HEK293 (cell line): Measurements from ENCODE around the gene PHLDB3.

Experiments used
- CTCF ChIA-PET: fragments of 350-600 bp; formaldehyde crosslinking; extraction: SDS; loops from one replicate; lab custom pipeline; 2021; ENCODE audit warnings: antibody characterized with exemption; lab: Yijun Ruan, JAX
- POLR2A ChIA-PET: fragments of 300-600 bp; formaldehyde crosslinking; extraction: SDS; loops from one replicate; lab custom pipeline; 2020; ENCODE audit warnings: antibody characterized with exemption, inconsistent platforms; lab: Yijun Ruan, JAX
- H3K27ac ChIP-seq: fragments of 200-500 bp; sonication (Bioruptor generic); 2 replicates; pipeline ENCODE4 v1.5.1; 2014; ENCODE audit warnings: low read depth, low read length, control low read depth, inconsistent platforms; ENCODE audit errors: extremely low read depth
- H3K36me3 ChIP-seq, 2 experiments: fragments of 200-500 bp in 1 of 2; sonication (Bioruptor generic) in 1 of 2; 1 replicate in 1 of 2; 2 replicates in 1 of 2; pipeline ENCODE4 v1.5.1; 2014 to 2017; ENCODE audit warnings: inconsistent platforms in 2 of 2, low read length in 2 of 2; ENCODE audit not compliant: control insufficient read depth in 2 of 2, insufficient read depth in 1 of 2
- H3K4me1 ChIP-seq: fragments of 200-500 bp; sonication (Bioruptor generic); 2 replicates; pipeline ENCODE4 v1.5.1; 2014; ENCODE audit warnings: mild to moderate bottlenecking, low read length, inconsistent platforms; ENCODE audit not compliant: control insufficient read depth, insufficient read depth
- H3K4me3 ChIP-seq: 2 replicates; pipeline ENCODE4 v1.5.1; 2011; ENCODE audit warnings: low read depth, mild to moderate bottlenecking, control low read depth, low read length, moderate library complexity
- H3K9me3 ChIP-seq: fragments of 200-500 bp; sonication (Bioruptor generic); 2 replicates; pipeline ENCODE4 v1.5.1; 2014; ENCODE audit warnings: low read depth, low read length, inconsistent platforms; ENCODE audit not compliant: control insufficient read depth, insufficient read depth
- EGR2 ChIP-seq: fragments of 450-650 bp; formaldehyde crosslinking; IDR thresholded peaks from 2 replicates; pipeline ENCODE4 v1.5.1; 2016; ENCODE audit warnings: low read depth, missing biosample characterization, missing genetic modification characterization
- HOXA7 ChIP-seq: sonication (generic); formaldehyde crosslinking; IDR thresholded peaks from 2 replicates; pipeline ENCODE4 v1.8.1; 2022; ENCODE audit warnings: missing genetic modification reagents, borderline replicate concordance
- IKZF3 ChIP-seq: fragments of 450-650 bp; IDR thresholded peaks from 2 replicates; pipeline ENCODE4 v1.5.0; 2018; ENCODE audit warnings: missing biosample characterization, mild to moderate bottlenecking, missing genetic modification characterization, moderate library complexity
- MYNN ChIP-seq: fragments of 450-650 bp; formaldehyde crosslinking; IDR thresholded peaks from 2 replicates; pipeline ENCODE4 v1.5.1; 2016; ENCODE audit warnings: missing biosample characterization, missing genetic modification characterization, borderline replicate concordance
- PRDM10 ChIP-seq: fragments of 450-650 bp; formaldehyde crosslinking; IDR thresholded peaks from 2 replicates; pipeline ENCODE4 v1.5.1; 2016; ENCODE audit warnings: missing biosample characterization, missing genetic modification characterization
- SP7 ChIP-seq: fragments of 450-650 bp; formaldehyde crosslinking; IDR thresholded peaks from 2 replicates; pipeline ENCODE4 v1.5.1; 2016; ENCODE audit warnings: missing biosample characterization, missing genetic modification characterization
- ZBTB49 ChIP-seq: fragments of 450-650 bp; formaldehyde crosslinking; IDR thresholded peaks from 2 replicates; pipeline ENCODE4 v1.5.1; 2016; ENCODE audit warnings: missing biosample characterization, missing genetic modification characterization, low read depth
- ZFP41 ChIP-seq: fragments of 450-650 bp; formaldehyde crosslinking; IDR thresholded peaks from 2 replicates; pipeline ENCODE4 v1.5.1; 2016; ENCODE audit warnings: missing biosample characterization, missing genetic modification characterization, borderline replicate concordance
- ZNF132 ChIP-seq: fragments of 450-650 bp; formaldehyde crosslinking; IDR thresholded peaks from 2 replicates; pipeline ENCODE4 v1.5.1; 2017; ENCODE audit warnings: missing biosample characterization, missing genetic modification characterization, borderline replicate concordance
- ZNF221 ChIP-seq: fragments of 450-650 bp; formaldehyde crosslinking; IDR thresholded peaks from 2 replicates; pipeline ENCODE4 v1.5.1; 2017; ENCODE audit warnings: missing biosample characterization, missing genetic modification characterization, borderline replicate concordance
- ZNF341 ChIP-seq: fragments of 450-650 bp; formaldehyde crosslinking; IDR thresholded peaks from 2 replicates; pipeline ENCODE4; 2016; ENCODE audit warnings: low read depth, missing biosample characterization, missing genetic modification characterization
- ZNF398 ChIP-seq: fragments of 450-650 bp; formaldehyde crosslinking; IDR thresholded peaks from 2 replicates; pipeline ENCODE4 v1.5.1; 2017; ENCODE audit warnings: missing biosample characterization, missing genetic modification characterization
- ZNF561 ChIP-seq: fragments of 450-650 bp; IDR thresholded peaks from 2 replicates; pipeline ENCODE4 v1.5.1; 2018; ENCODE audit warnings: missing biosample characterization, missing genetic modification characterization, borderline replicate concordance
- ZNF610 ChIP-seq: fragments of 450-650 bp; formaldehyde crosslinking; IDR thresholded peaks from 2 replicates; pipeline ENCODE4 v1.5.1; 2016; ENCODE audit warnings: missing biosample characterization, missing genetic modification characterization, borderline replicate concordance
- ZNF837 ChIP-seq: fragments of 450-650 bp; formaldehyde crosslinking; IDR thresholded peaks from 2 replicates; pipeline ENCODE4 v1.5.1; 2016; ENCODE audit warnings: missing biosample characterization, missing genetic modification characterization
- ZNF843 ChIP-seq: fragments of 450-650 bp; formaldehyde crosslinking; IDR thresholded peaks from 2 replicates; pipeline ENCODE4 v1.5.1; 2016; ENCODE audit warnings: missing biosample characterization, missing genetic modification characterization
- ZXDB ChIP-seq: fragments of 450-650 bp; formaldehyde crosslinking; IDR thresholded peaks from 2 replicates; pipeline ENCODE4 v1.5.1; 2016; ENCODE audit warnings: missing biosample characterization, missing genetic modification characterization
- TF ChIP-seq, protein P1 (sequence below): sonication (generic); formaldehyde crosslinking; IDR thresholded peaks from 2 replicates; pipeline ENCODE4 v1.8.1; 2022; ENCODE audit warnings: mild to moderate bottlenecking, moderate library complexity, missing genetic modification reagents

Gene PHLDB3

DNA sequence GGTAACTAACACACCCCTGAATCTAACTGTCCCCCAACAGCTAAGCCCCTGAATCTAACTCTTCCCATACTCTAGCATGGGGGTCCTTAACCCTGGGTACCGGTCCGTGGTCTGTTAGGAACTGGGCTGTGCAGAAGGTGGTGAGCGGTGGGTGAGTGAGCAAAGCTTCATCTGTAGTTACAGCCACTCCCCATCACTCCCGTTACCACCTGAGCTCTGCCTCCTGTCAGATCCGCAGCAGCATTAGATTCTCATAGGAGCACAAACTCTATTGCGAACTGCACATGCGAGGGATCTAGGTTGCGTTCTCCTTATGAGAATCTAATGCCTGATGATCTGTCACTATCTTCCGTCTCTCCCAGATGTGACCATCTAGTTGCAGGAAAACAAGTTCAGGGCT lies 6.2 kb upstream of the PHLDB3 start:
- Histone ChIP-seq H3K9me3 (no peaks in the 10 kb centered on the region; the same call in 1 of the 2 replicates), H3K4me1 (no peaks in the 10 kb centered on the region), H3K36me3 (peaks cover 13 to 24% of the 10 kb centered on the region in 2 experiments), H3K4me3 (no peak overlapping the region), H3K27ac (no peak overlapping the region)
- TF ChIP-seq HOXA7 (CRISPR knock-in tag) (no peak), ZNF610 (tag by site-specific recombination) (peak; percentile 100)
- POLR2A ChIA-PET, result interaction anchor here (1.5 to 2.2 kb wide), 2 partner anchors 11 to 47 kb away, joined by 3 to 14 read pairs; no protein-coding TSS in a partner anchor
- CTCF ChIA-PET, result interaction anchor here (1.1 to 11.9 kb wide), 4 partner anchors 9 to 78 kb away, joined by 3 to 97 read pairs (median 22); no protein-coding TSS in a partner anchor

- ChIA-PET CTCF (interaction anchor here (0.7 to 11.9 kb wide), 3 partner anchors 12 to 409 kb away, joined by 3 to 97 read pairs (median 39); no protein-coding TSS in a partner anchor), POLR2A (interaction anchor here (0.7 kb wide), 1 partner anchor 13 kb away, joined by 3 read pairs; no protein-coding TSS in a partner anchor)
- TF ChIP-seq, protein P1, sequence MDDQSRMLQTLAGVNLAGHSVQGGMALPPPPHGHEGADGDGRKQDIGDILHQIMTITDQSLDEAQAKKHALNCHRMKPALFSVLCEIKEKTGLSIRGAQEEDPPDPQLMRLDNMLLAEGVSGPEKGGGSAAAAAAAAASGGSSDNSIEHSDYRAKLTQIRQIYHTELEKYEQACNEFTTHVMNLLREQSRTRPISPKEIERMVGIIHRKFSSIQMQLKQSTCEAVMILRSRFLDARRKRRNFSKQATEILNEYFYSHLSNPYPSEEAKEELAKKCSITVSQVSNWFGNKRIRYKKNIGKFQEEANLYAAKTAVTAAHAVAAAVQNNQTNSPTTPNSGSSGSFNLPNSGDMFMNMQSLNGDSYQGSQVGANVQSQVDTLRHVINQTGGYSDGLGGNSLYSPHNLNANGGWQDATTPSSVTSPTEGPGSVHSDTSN, result no peak
- TF ChIP-seq ZNF221 (no peak), IKZF3 (tag by site-specific recombination) (peak; percentile 67; the same call in 1 of the 2 replicates), MYNN (tag by site-specific recombination) (no peak), ZXDB (tag by site-specific recombination) (0 out of 2 replicates have a peak, but pooled peaks have one; percentile 36), ZNF132 (tag by site-specific recombination) (no peak), SP7 (tag by site-specific recombination) (no peak), ZFP41 (tag by site-specific recombination) (no peak), PRDM10 (tag by site-specific recombination) (peak; percentile 15; the same call in 1 of the 2 replicates), ZNF341 (tag by site-specific recombination) (peak; percentile 47; the same call in 1 of the 2 replicates)
- Histone ChIP-seq H3K9me3 (no peaks in the 10 kb centered on the region; the same call in 1 of the 2 replicates), H3K36me3 (peaks cover 13 to 25% of the 10 kb centered on the region in 2 experiments), H3K27ac (no peak overlapping the region), H3K4me3 (no peak overlapping the region), H3K4me1 (peaks cover 13% of the 10 kb centered on the region; the same call in 1 of the 2 replicates)
Observed at GRCh38 chr19:43507880-43508279, 3.3 kb upstream of the PHLDB3 start.

GRCh38 chr19:43506629-43507028 lies 2.1 kb upstream of the PHLDB3 start:
- Histone ChIP-seq H3K4me3 (no peak overlapping the region), H3K36me3 (peaks cover 19 to 25% of the 10 kb centered on the region in 2 experiments), H3K9me3 (no peaks in the 10 kb centered on the region), H3K4me1 (peaks cover 15% of the 10 kb centered on the region; the same call in 1 of the 2 replicates), H3K27ac (0 out of 2 replicates have a peak overlapping the region, but pooled peaks have one; percentile 24)
- ChIA-PET CTCF (interaction anchor here (0.7 to 11.9 kb wide), 4 partner anchors 13 to 339 kb away, joined by 3 to 97 read pairs (median 26); no protein-coding TSS in a partner anchor), POLR2A (no interaction called here)
- no peak for TF ChIP-seq ZNF843
- no peak for TF ChIP-seq ZNF398 (tag by site-specific recombination)
- peak; percentile 84 for TF ChIP-seq EGR2 (tag by site-specific recombination)
- no peak for TF ChIP-seq ZNF561 (tag by site-specific recombination)
- no peak for TF ChIP-seq ZNF837 (tag by site-specific recombination)
- TF ChIP-seq ZBTB49, result no peak
